GM08714 (cell line): ENCODE results near the gene SYCP2.

ENCODE experiments used
- H3K4me3 ChIP-seq: fragments of 200-500 bp; sonication (Bioruptor generic); 2 replicates; pipeline ENCODE4 v1.5.1; 2014; ENCODE audit warnings: mild to moderate bottlenecking, low read length, inconsistent platforms
- ZNF274 ChIP-seq: IDR thresholded peaks from 2 replicates; pipeline ENCODE4 v1.6.1; 2012; ENCODE audit warnings: mild to moderate bottlenecking, low read depth, low read length

Gene SYCP2

GRCh38 chr20:59955131-59955796 lies 21.8 kb upstream of the SYCP2 start:
- no peak for TF ChIP-seq ZNF274
- H3K4me3 ChIP-seq = no peak overlapping the region

- no peak for TF ChIP-seq ZNF274
- H3K4me3 ChIP-seq = no peak overlapping the region
Observed at GRCh38 chr20:59954718-59955117, 21.3 kb upstream of the SYCP2 start.

- no peak overlapping the region for H3K4me3 ChIP-seq
- no peak for TF ChIP-seq ZNF274
Observed at GRCh38 chr20:59949911-59950310, 16.5 kb upstream of the SYCP2 start.

- TF ChIP-seq ZNF274 = no peak
- H3K4me3 ChIP-seq = no peak overlapping the region
Observed at GRCh38 chr20:59948828-59949720, 15.6 kb upstream of the SYCP2 start.

- TF ChIP-seq ZNF274 = no peak
- H3K4me3 ChIP-seq = no peak overlapping the region
Observed at GRCh38 chr20:59948212-59948611, 14.8 kb upstream of the SYCP2 start.

GRCh38 chr20:59947376-59947775 lies 13.9 kb upstream of the SYCP2 start:
- no peak overlapping the region for H3K4me3 ChIP-seq
- no peak for TF ChIP-seq ZNF274

- no peak for TF ChIP-seq ZNF274
- no peak overlapping the region for H3K4me3 ChIP-seq
Observed at GRCh38 chr20:59945731-59946130, 12.3 kb upstream of the SYCP2 start.

- no peak for TF ChIP-seq ZNF274
- no peak overlapping the region for H3K4me3 ChIP-seq
Observed at GRCh38 chr20:59945175-59945574, 11.7 kb upstream of the SYCP2 start.

GRCh38 chr20:59944726-59945125 lies 11.3 kb upstream of the SYCP2 start:
- no peak for TF ChIP-seq ZNF274

GRCh38 chr20:59942245-59942644 lies 8.8 kb upstream of the SYCP2 start:
- no peak for TF ChIP-seq ZNF274
- H3K4me3 ChIP-seq = no peak overlapping the region

More at GRCh38 chr20:59944726-59945125, 11.3 kb upstream of the SYCP2 start:
- no peak overlapping the region for H3K4me3 ChIP-seq

- no peak for TF ChIP-seq ZNF274
- H3K4me3 ChIP-seq = peak overlapping the region; percentile 73
Observed at GRCh38 chr20:59940956-59941294, 7.5 kb upstream of the SYCP2 start.

- TF ChIP-seq ZNF274 = no peak
- H3K4me3 ChIP-seq = peak within 1 kb of the TSS; percentile 73
Observed at GRCh38 chr20:59940129-59940955, 6.9 kb upstream of the SYCP2 start, which contains the start of the genes FAM217B and PPP1R3D. Gene FAM217B (plus strand): TSS chr20:59940389. CDS start chr20:59943944, 3,555 bp downstream. Gene PPP1R3D (minus strand): TSS chr20:59940305. CDS start chr20:59939931, 374 bp downstream.

GRCh38 chr20:59939879-59940128 lies 6.4 kb upstream of the SYCP2 start:
- H3K4me3 ChIP-seq = peak overlapping the region; percentile 73
- TF ChIP-seq ZNF274 = no peak
